Fibroblast of gingiva (primary cell): ENCODE measurements around the gene PDGFB.

Experiments used
- DNase-seq: peaks from one replicate; pipeline ENCODE4 v3.0.0-alpha.2; 2011; ENCODE audit warnings: low read depth

Gene PDGFB

DNA sequence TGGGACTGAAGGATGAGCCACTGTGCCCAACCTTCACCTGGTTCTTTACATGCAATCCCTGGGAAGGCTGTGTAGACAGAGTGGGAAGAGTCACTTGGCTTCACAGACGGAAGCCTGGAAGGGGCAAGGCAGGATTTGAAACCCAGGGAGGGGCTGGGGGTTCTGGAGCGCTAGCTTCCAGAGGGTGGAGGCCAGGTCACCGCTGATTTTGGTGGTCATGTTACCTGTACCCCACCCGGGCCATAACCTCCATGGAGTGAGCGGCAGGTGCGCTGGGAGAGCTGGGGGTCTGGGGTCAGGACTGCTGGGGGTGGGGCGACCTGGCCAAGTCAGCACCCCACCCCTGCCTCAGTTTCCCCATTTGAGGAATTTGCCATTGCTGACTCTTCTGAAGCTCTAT lies 38.3 kb downstream of the PDGFB start:
- DNase-seq = no peak

DNA sequence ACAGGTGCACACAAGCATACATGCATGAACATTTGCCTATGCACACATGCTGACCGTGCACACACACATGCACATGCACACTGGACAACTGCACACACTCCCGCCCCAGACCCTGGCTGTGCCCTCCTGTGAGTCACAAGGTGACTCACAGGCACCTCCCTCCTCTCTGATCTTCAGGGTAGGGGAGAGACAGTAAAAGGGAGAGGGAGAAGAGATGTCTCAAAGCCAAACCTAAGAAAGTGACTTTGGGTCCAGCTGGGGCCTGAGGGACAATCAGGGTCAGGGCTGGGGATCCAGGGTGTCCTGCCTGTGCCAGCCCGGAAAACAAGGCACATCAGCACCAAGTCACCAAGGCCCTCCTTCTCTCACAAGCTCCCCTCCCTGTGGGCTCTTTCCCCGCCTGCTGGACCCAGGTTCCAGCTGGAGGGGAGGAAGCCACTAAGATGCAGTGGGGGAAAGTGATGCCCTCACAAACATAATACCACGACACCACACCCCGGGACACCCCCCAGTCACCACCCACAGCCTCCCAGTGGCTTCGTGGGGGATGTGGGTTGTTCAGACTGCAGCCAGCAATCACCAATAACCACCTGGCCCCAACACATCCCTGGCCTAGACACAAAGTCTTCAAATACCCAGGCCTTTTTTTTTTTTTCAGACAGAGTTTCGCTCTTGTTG lies 39.3 kb downstream of the PDGFB start:
- DNase-seq = no peak

DNA sequence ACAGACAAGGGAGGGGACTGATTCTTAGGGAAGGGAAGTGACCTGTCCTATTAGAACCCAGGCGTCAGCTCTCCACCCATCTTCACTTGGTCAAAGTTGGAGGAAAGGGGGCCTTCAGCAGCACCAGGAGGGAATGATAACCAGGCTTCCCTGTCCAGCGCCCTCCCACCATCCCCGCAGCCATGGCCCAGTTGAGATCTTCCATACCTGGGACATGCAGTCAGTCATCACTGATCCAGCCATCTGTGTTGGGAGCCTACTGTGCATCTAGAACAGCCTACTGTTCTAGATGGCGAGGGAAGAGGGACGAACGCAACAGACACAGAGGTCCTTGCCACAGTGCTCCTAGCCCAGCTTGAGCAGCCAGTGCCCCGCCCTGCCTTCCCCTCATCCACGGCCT lies 40.6 kb downstream of the PDGFB start:
- no peak for DNase-seq

DNA sequence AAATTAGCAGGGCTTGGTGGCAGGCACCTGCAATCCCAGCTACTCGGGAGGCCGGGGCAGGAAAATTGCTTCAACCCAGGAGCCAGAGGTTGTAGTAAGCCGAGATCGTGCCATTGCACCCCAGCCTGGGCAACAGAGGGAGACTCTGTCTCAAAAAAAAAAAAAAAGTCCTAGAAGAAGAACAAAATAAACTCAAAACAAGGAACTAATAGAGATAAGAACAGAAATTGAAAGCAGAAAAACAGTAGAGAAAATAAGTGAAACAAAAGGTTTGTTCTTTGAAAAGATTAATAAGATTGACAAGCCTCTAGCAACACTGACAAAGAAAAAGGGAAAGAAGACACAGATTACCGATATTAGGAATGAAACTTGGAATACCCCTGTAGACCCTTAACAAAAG lies 47.2 kb downstream of the PDGFB start:
- no peak for DNase-seq

DNA sequence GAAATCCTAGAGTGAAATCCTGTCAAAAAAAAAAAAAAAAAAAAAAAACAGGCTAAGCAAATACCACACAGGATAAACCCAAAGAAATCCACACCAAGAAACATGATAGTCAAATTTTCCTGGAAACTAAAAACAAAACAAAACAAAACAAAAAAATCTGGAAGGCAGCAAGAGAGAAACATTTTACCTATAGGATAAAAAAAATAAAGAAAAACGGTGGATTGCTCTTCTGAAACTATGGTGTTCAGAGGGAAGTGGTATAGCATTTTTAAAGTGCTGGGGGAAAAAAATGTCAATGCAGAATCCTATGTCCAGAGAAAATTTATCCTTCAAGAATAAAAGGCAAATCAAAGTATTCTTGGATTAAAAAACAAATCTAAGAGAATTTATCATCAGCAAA lies 50.7 kb downstream of the PDGFB start:
- DNase-seq = no peak

DNA sequence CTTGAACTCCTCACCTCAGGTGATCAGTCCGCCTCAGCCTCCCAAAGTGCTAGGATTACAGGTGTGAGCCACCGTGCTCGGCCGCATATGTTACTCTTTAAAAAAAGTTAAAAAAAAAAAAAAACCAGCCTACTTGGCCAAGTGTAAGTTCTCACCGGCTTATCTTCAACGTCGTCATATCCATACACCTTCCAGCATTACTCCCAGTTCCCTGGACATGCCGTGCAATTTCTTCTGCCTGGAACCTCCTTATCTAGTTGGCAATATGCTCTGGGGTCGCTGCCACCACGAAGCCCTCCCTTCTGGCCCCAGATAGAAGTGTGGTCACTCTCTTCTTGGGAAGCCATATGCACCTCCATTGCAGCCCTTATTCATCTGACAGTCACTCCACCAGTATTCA lies 56.0 kb downstream of the PDGFB start:
- DNase-seq = no peak

DNA sequence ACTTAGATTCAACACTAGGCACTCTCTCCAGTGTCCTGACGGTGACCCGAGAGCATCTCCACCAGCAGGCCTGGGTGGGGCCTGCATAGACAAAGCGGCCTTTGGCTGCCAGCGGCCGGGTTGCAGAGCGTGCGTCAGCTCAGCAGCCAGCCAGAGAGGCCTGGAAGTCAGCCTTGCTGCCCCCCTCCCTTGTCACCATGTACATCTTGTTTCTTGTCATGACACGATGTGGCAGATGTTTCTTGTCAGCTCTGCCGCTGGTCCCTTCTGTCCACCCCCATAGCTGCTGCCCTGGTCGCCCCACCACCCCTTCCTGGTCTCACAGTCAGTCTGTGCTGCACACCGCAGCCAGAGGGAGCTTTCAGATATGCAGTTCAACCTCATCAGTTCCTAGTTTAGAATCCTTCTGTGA lies 59.2 kb downstream of the PDGFB start:
- peak; percentile 31 for DNase-seq

DNA sequence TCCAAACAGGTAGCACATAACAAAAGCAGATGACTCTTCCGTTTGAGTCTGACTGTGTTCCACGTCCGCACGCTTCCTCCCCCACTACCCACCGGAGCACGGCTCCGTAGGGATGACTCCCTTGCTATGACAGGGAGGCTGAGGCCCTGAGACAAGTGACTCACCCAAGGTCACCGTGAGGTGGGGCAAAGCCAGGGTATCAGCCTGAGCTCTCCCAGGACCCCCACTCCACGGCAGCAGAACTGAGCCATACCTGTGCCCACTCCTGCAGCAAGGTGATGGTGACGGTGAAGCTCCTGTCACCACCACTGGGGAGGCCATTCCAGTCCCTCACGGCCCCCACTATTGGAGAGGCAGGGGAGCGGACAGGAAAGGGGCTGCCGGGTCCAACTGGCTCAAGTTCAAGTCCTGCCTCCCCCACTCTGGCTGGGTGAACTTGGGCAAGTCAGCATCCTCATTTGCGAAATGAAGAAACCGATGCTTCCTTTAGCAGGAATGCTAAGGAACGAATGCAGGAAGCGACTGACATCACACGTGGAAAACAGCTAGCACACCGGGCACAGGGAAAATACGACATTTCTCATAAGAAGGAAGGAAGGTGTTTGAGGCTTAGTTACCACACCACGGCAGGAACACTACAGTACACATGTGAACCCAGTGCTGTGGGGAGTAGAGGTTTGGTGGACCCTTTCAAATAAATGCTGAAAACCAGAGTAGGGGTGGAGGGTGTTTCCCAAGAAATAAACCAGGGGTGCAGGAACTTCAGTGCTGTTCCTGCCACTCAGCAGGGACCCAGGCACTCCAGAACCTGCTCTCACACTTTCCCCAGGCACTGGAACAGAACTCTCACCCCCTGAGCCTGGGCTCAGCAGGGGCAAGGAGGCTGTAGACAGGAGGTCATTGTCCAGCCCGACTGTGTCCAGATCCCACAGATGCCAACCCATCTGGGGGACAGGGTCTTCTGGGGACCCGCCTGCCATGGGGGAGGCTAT lies 59.9 kb downstream of the PDGFB start:
- no peak for DNase-seq

DNA sequence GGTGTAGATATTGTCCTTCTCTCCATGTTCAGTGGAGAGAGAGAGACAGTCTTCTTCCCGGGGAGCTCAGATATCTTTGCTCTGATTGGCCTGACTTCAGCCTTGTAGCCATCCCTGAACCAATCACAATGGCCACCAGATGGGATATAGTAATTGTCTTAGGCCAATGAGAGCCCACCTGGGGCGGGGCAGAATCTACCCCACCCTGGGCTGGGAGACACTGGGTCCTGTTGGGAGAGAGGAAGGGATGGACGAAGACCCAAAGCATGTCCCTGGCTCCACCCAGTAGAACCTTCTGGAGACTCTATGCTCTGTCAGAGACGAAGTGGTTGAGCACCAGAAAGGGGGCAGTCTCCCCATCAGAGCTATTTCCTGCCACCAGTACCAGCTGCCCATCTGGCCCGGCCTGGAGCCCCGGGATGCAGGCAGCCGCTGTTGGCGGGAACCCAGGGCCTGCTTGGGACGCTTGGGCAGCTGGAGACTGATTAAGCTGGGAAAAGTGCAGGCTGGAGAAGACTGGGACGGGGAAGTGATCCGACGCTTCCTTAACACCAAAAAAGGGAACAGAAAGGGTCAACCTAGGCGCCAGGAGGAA lies 60.7 kb downstream of the PDGFB start:
- no peak for DNase-seq

DNA sequence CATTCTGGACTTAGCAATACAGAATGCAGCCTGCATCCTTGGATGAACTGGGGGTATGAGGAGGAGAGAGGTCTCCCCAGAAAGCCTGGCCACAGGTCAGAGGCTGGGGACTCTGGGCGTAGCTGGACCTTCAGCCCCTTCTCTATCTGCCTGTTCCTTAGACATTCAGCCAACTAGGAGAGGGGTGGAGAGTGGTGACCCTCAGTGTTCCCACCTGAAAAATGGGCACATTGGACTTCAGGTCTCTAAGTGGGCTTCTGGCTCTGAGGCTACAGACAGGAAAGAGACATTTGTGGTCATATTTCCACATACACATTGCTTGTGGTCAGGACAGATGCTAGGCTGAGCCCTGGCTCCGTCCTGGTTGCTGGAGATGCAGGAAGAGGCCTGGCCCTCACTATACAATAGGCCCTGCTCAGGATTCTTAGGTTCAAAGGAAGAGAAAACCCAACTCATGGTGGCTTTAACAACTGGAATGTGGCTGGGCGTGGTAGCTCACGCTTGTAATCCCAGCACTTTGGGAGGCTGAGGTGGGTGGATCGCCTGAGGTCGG lies 62.2 kb downstream of the PDGFB start:
- DNase-seq = no peak

DNA sequence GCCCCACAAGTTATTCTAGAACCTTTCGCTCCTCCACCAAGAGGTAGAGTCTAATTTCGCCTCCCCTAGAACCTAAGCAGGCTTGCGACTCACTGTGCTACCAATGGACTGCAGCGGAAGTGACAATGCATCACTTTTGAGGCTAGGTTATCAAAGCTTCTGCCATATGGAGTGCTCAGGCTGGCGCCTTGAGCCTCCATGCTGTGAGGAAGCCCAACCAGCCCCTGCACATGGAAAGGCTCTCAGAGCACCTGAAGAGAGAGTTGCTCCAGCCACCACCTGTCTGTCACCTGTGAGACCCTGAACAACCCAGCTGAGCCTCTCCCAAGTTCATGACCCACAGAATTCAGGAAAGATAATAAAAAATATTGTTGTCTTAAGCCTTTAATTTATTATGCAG lies 63.0 kb downstream of the PDGFB start:
- no peak for DNase-seq

DNA sequence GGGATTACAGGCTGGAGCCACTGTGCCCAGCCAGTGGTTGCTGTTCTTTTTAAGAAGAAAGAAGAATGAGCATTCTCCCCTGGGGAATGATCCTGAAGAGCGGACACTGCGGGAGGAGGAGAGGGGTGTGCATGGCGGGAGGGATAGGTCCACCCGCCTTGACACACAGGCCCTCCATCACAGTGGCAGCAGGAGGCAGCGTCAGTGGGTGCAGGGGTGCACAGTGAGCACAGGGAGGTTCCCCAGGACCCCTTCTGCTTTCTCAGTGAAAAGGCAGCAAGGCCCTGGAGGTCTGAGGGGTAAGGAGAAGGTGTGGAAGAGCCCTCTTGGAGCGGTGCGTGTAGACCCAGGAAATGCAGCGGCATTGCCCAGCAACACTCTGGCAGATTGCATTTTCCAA lies 63.4 kb downstream of the PDGFB start:
- DNase-seq = no peak

DNA sequence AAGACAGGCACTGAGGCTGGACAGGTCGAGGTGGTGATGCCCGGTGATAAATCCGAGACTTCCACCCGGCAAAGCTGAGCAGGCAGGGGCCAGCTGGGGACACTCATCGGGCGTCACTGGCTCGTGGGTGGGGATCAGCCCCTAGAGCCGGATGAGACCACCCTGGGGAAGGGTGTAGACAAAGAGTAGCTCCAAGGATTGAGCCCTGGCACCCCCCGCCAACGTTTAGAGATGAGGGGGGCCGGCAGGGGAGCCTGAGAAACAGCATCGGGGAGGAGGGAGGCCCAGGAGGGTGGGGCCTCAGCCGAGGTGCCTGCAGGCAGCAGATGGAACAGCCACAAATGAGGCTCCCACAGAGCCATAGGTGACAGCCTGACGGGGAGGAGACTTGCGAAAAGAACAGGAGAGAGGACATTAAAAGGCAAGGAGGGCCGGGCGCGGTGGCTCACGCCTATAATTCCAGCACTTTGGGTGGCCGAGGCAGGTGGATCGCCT lies 64.9 kb downstream of the PDGFB start:
- DNase-seq = no peak

DNA sequence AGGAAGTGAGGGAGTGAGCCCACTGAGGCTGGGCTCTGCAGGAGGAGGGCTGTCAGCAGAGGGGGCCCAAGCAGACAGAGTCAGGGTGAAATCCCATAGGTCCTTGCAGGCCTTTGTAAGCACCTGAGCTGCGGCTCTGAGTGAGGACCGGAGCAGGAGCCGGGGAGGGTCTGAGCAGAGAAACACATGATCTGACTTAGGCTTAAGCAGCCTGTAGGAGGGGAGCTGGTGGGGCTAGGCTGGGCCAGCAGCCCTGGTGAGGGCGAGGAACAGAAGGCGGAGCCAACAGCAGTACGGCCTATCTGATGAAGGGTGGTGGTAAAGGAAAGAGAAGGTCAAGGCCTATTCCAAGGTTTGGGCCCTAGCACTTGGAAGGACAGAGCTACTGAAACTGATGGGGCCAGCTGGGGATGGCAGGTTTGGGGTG lies 65.4 kb downstream of the PDGFB start:
- no peak for DNase-seq

DNA sequence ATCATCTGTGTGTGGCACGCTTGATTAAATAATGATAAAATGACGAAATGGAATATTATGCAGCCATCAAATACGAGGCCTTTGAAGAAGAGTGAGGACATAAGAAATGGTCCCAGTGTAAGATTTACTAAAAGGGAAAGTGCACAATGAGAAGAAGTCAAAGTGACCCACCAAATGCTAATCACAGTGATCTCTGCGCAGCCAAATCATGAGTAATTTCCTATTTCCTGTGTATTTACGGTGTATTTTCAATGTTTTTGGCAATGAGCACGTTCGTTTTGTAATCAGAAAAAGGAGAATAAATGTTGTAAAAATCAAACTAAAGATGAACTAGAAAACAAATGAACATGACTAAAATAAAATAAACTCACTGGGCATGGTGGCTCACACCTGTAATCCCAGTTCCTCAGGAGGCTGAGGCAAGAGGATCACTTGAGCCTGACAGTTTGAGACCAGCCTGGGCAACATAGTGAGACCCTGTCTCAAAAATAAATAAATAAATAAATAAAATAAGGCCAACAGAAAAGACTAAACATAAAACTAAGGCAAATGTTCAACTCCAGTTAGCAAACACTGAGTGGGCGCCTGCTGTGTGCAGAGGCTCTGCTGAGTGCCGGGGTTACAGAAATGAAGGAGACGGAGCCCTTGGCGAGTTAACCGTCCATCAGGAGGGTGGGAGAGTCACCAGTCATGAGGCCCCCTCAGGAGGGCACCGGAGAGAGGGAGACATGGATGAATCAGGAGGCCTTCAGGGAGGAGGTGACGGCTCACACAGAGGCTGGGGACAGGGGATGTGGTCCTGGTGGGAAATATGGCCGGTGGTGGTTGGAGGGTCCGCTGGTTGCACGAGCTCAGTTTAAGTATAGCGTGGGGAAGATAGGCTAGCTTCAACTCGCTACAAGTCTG lies 66.3 kb downstream of the PDGFB start:
- peak; percentile 26 for DNase-seq

DNA sequence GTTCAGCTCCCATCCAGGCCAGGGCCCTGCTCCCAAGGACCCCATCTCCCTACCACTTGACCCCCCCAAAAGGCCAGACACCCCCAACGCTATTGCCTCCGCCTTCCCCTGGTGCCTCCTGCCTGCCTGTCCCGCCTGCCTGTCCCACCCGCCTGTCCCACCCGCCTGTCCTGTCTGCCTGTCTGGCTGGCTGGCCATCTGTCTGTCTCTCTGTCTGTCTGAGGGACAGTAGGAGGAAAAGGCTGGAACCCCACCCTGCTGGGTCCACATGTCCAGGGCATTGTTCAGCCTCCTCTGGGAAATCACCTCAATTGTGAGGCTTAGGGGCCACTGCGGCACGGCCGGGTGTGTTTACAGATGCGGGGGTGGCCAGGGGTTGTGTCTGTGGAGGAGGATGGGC lies 67.0 kb downstream of the PDGFB start:
- DNase-seq = no peak

DNA sequence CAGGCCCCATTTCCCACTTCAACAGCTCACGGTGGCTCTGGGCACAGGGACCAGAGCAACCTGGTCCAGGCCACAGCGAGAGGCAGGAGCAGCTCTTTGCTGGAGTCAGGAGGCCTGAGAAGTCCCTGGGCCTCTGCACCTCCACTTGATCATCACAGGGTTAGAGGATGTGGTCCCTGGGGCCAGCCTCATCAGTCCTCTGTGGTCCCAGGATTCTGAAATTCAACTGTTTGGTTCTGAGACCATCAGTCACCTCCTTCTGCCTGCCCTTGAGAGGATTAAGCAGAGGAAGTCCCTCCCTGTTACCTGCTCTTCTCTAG lies 67.4 kb downstream of the PDGFB start:
- no peak for DNase-seq

DNA sequence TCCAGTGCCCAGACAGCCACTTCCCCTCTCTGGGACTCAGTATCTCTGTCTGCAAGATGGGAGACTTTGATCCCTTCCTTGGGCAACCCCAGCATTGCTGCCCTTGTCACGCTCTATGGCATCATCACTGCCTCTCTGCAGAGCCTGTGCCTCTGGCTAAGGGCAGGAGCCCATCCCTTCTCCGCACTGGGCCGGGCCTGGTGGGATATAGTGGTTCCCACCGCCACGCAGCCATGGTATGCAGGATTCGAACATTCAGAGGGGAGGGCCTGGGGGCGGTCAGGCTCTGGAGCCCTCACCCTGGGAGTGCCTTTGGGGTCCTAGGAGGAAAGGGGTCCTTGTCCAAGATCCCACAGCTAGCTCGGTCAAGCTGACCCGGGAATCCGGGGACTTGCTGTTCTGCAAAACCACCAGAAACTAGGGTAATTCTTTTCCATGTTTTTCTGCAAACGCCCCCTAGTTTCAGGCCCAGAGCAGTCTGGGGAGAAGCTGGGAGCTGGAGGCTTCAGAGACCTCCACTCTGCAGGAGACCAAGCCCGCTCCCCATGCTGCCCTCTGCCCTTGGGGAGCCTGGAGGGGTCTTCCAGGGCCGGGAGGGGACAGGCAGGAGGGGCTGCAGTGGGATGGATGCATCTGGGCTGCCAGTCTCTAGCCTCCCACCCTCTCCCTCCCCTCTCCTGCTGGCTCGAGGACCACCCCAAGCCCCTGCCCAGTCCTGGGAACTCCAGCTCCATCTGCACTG lies 67.9 kb downstream of the PDGFB start:
- no peak for DNase-seq

DNA sequence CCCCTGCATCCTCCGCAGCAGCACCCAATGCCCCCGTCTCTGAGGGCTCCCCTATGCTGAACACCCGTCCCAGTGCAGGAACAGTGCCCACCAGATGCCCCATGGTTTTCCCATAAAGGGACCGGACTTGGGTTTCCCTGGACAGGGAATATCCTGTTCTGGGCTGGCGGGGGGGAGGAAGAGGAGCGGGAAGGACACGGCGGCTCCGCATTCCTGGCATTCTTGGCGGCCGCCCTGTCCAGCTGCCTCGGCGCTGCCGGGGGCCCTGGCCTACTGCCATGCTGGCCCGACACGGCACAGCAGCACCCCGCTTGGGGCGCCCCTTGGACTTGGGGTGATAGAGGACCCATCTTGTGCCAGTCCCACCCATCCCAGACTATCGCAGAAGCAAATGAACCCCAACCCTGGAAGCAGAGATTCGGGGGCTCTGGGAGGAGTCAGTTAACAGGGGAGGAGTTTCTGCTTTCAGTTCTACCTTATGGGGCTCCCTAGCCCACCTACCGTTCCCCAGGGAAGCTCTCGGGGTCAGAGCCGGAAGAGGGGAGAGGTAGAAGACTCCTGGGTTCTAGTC lies 68.6 kb downstream of the PDGFB start:
- DNase-seq = peak; percentile 68

DNA sequence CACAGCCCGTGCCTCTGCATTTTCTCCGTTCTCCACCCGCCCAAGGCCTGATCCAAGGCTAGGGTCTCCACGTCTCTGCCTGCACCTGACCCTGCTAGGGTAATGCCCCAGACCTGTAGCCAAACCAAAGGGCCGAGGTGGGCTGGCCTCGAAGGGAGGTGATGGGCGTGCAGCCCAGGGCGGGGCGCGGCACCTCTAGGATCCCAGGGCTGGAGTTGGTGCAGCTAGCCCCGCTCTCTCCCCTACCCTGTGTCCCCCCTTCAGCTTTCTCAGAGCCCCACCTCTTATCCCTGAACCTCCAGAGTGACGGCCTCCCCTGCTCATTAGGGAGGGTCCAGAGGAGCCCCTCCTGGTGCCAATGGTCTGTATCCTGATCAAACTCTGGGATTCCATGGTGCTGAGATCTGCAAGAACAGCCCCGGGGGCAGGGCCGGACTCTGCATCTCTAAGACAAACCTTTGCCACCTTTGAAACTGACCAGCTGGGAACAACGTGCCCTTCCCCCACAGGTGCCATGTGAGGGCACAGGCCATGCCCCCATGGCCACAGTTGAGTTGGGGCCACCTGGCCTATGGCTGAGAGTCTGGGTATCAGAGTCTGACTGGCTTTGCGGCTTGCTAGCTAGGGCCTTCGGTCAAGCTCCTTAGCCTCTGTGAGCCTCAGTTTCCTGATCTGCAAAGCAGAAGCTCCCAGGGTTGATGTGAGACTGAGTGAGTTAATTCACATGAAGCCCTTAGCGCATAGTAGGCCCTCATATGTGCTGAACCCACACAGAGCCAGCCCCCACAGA lies 69.2 kb downstream of the PDGFB start:
- no peak for DNase-seq
